GM23338 (cell line): Measurements from ENCODE around the gene NAA20. TPM values are rescaled to one million over a fixed set of nuclear protein-coding genes. Genes with fewer than 3 reads are reported as not detected.

Experiments used
- ATAC-seq: fragments of 200-7000 bp; cut with Tn5 transposase; 3 replicates; pipeline ENCODE4 v1.9.1; 2020
- DNase-seq: peaks from one replicate; pipeline ENCODE4 v3.0.0-alpha.2; 2015; ENCODE audit warnings: low spot score
- H2AFZ ChIP-seq: fragments of 200-600 bp; sonication (generic); 2 replicates; pipeline ENCODE4 v1.8.0; 2016; ENCODE audit warnings: antibody characterized with exemption, mild to moderate bottlenecking, moderate library complexity
- H3F3A ChIP-seq: fragments of 200-600 bp; sonication (generic); replicated peaks from 2 replicates; pipeline ENCODE4 v1.8.0; 2017; ENCODE audit warnings: antibody characterized with exemption, mixed run types, low read depth
- H3K27ac ChIP-seq: fragments of 200-600 bp; sonication (generic); 2 replicates; pipeline ENCODE4 v1.6.1; 2016; ENCODE audit warnings: low read depth
- H3K27me3 ChIP-seq: fragments of 200-600 bp; sonication (generic); 2 replicates; pipeline ENCODE4 v1.8.0; 2016; ENCODE audit warnings: mild to moderate bottlenecking, mixed run types, moderate library complexity; ENCODE audit not compliant: insufficient read depth
- H3K36me3 ChIP-seq: fragments of 200-600 bp; sonication (generic); 2 replicates; pipeline ENCODE4 v1.8.0; 2016; ENCODE audit warnings: mild to moderate bottlenecking; ENCODE audit not compliant: insufficient read depth
- H3K4me1 ChIP-seq: fragments of 200-600 bp; sonication (generic); 2 replicates; pipeline ENCODE4 v1.8.0; 2016; ENCODE audit warnings: mild to moderate bottlenecking, moderate library complexity; ENCODE audit not compliant: insufficient read depth
- H3K4me2 ChIP-seq: fragments of 200-600 bp; sonication (generic); 2 replicates; pipeline ENCODE4 v1.7.1; 2017; ENCODE audit warnings: mixed run types
- H3K4me3 ChIP-seq: fragments of 200-600 bp; sonication (generic); 2 replicates; pipeline ENCODE4 v1.6.1; 2016; ENCODE audit warnings: mixed run types
- H3K79me2 ChIP-seq: fragments of 200-600 bp; sonication (generic); replicated peaks from 2 replicates; pipeline ENCODE4 v1.8.0; 2017; ENCODE audit warnings: mild to moderate bottlenecking; ENCODE audit not compliant: insufficient read depth
- H3K9me2 ChIP-seq: fragments of 200-600 bp; sonication (generic); 2 replicates; pipeline ENCODE4 v1.8.0; 2017; ENCODE audit not compliant: insufficient read depth
- H4K20me1 ChIP-seq: fragments of 200-600 bp; sonication (generic); replicated peaks from 2 replicates; pipeline ENCODE4 v1.8.0; 2017; ENCODE audit warnings: mild to moderate bottlenecking; ENCODE audit not compliant: insufficient read depth
- H3K27ac Mint-ChIP-seq: 2 replicates; pipeline ENCODE4 v1.8.0; 2020; ENCODE audit warnings: inconsistent platforms, mild to moderate bottlenecking, moderate library complexity, mixed read lengths
- H3K27me3 Mint-ChIP-seq: 3 replicates; pipeline ENCODE4 v1.8.0; 2022; ENCODE audit warnings: low read depth, mild to moderate bottlenecking, moderate library complexity, mixed read lengths, inconsistent platforms; ENCODE audit not compliant: insufficient read depth, poor library complexity
- H3K36me3 Mint-ChIP-seq: 3 replicates; pipeline ENCODE4 v1.8.0; 2021; ENCODE audit warnings: low read depth, mild to moderate bottlenecking, inconsistent platforms, moderate library complexity, mixed read lengths
- H3K4me1 Mint-ChIP-seq: 3 replicates; pipeline ENCODE4 v1.8.0; 2020; ENCODE audit warnings: mild to moderate bottlenecking, inconsistent platforms, mixed read lengths
- H3K4me3 Mint-ChIP-seq: 3 replicates; pipeline ENCODE4 v1.8.0; 2021; ENCODE audit warnings: moderate library complexity, mild to moderate bottlenecking, inconsistent platforms, mixed read lengths
- H3K9me3 Mint-ChIP-seq: 3 replicates; pipeline ENCODE4 v1.8.0; 2020; ENCODE audit warnings: moderate library complexity, mild to moderate bottlenecking, inconsistent platforms, mixed read lengths
- CREB1 ChIP-seq: fragments of 250-450 bp; sonication (Bioruptor Pico); IDR thresholded peaks from 2 replicates; pipeline ENCODE4 v1.5.0; 2020; ENCODE audit warnings: low read depth, mild to moderate bottlenecking, moderate library complexity
- ETS1 ChIP-seq: IDR thresholded peaks from 2 replicates; pipeline ENCODE4 v1.6.1; 2016; ENCODE audit warnings: antibody characterized with exemption
- EZH2 ChIP-seq: fragments of 200-600 bp; sonication (generic); IDR thresholded peaks from one replicate; pipeline ENCODE4 v1.8.0; 2017; ENCODE audit warnings: antibody characterized with exemption, mild to moderate bottlenecking, low read depth; ENCODE audit not compliant: unreplicated experiment
- EZH2phosphoT487 ChIP-seq: fragments of 200-600 bp; sonication (generic); IDR thresholded peaks from one replicate; pipeline ENCODE4 v1.8.1; 2018; ENCODE audit warnings: antibody characterized with exemption; ENCODE audit not compliant: unreplicated experiment
- JUNB ChIP-seq: IDR thresholded peaks from one replicate; pipeline ENCODE4 v1.6.1; 2016; ENCODE audit warnings: antibody characterized with exemption; ENCODE audit not compliant: unreplicated experiment
- NANOG ChIP-seq: IDR thresholded peaks from 2 replicates; pipeline ENCODE4 v1.6.1; 2016; ENCODE audit warnings: antibody characterized with exemption, borderline replicate concordance
- POLR2AphosphoS5 ChIP-seq: IDR thresholded peaks from 2 replicates; pipeline ENCODE4 v1.6.1; 2016; ENCODE audit warnings: antibody characterized with exemption, low read depth
- REST ChIP-seq: IDR thresholded peaks from one replicate; pipeline ENCODE4 v1.6.1; 2018; ENCODE audit warnings: antibody characterized with exemption; ENCODE audit not compliant: unreplicated experiment
- STAT1 ChIP-seq: IDR thresholded peaks from one replicate; pipeline ENCODE4 v1.6.1; 2016; ENCODE audit warnings: antibody characterized with exemption; ENCODE audit not compliant: unreplicated experiment
- ZNF331 ChIP-seq: fragments of 250-450 bp; sonication (Bioruptor Pico); IDR thresholded peaks from 2 replicates; pipeline ENCODE4 v1.5.0; 2020; ENCODE audit warnings: low read depth, mild to moderate bottlenecking, moderate library complexity
- ZNF462 ChIP-seq: fragments of 250-450 bp; sonication (Bioruptor Pico); IDR thresholded peaks from 2 replicates; pipeline ENCODE4 v1.5.0; 2020; ENCODE audit warnings: mild to moderate bottlenecking, moderate library complexity
- polyA plus RNA-seq: library from polyadenylated mRNA; unstranded; fragments of >200 nt; fragmentation: Nextera tagmentation; extraction: Ambion mirVana; gene quantifications from 2 replicates; pipeline ENCODE4 v1.2.1, GENCODE V29; 2016
- total RNA-seq: library from RNA; depleted of rRNA; stranded (reverse); fragments of >200 nt; shearing (Covaris generic); gene quantifications from 2 replicates; pipeline ENCODE4 v1.2.3, GENCODE V29; 2014

Gene NAA20
- total and polyA plus RNA-seq, 2 experiments from 2014 or later: 28.7 to 117 TPM

GRCh38 chr20:19968028-19968427 lies 49.1 kb upstream of the NAA20 start (continued):
- TF ChIP-seq ETS1: no peak
- TF ChIP-seq POLR2AphosphoS5: no peak
- TF ChIP-seq NANOG: no peak

GRCh38 chr20:19968466-19969073 lies 48.6 kb upstream of the NAA20 start:
- no peak overlapping the region for H3K27ac Mint-ChIP-seq
- no peak overlapping the region for H3K4me3 ChIP-seq
- no peak overlapping the region for H3K4me2 ChIP-seq
- peaks cover 3% of the 10 kb centered on the region for H3K27me3 Mint-ChIP-seq
- H3K4me1 Mint-ChIP-seq: no peaks in the 10 kb centered on the region
- H3K9me3 Mint-ChIP-seq: no peaks in the 10 kb centered on the region
- DNase-seq (no peak), ATAC-seq (no peak)
- H3K36me3 ChIP-seq: no peaks in the 10 kb centered on the region
- no peak overlapping the region for H3K27ac ChIP-seq
- no peaks in the 10 kb centered on the region for H3K36me3 Mint-ChIP-seq
- H3K79me2 ChIP-seq: no peaks in the 10 kb centered on the region
- no peak overlapping the region for H3K4me3 Mint-ChIP-seq
- H3K27me3 ChIP-seq: no peaks in the 10 kb centered on the region
- H3K4me1 ChIP-seq: no peaks in the 10 kb centered on the region
- H2AFZ ChIP-seq: no peak overlapping the region
- no peaks in the 10 kb centered on the region for H3F3A ChIP-seq
- H3K9me2 ChIP-seq: no peaks in the 10 kb centered on the region
- no peaks in the 10 kb centered on the region for H4K20me1 ChIP-seq
- TF ChIP-seq NANOG (no peak), CREB1 (no peak), ETS1 (no peak), JUNB (no peak), EZH2phosphoT487 (no peak), ZNF331 (CRISPR knock-in tag) (no peak), STAT1 (no peak), REST (no peak), ZNF462 (CRISPR knock-in tag) (no peak), EZH2 (no peak), POLR2AphosphoS5 (no peak)
